ENCODE results near the gene MEGF11.

Gene MEGF11

GRCh38 chr15:66149871-66150270, 103.7 kb downstream of the MEGF11 start:
- peak overlapping the region; percentile 86 for H3K4me3 ChIP-seq (ENCODE audit: low read depth, low read length, poor library complexity, severe bottlenecking)
- H3K79me2 ChIP-seq (ENCODE audit: insufficient read depth, low read length): peaks cover 60% of the 10 kb centered on the region

GRCh38 chr15:66148187-66148586, 105.4 kb downstream of the MEGF11 start:
- no peaks in the 10 kb centered on the region for H3F3A ChIP-seq (ENCODE audit: insufficient read depth, low read length)
- no peak overlapping the region for H2AFZ ChIP-seq (ENCODE audit: low read length)
- no peaks in the 10 kb centered on the region for H3K27me3 ChIP-seq (ENCODE audit: insufficient read depth, low read length)
- H3K36me3 ChIP-seq (ENCODE audit: insufficient read depth, low read length): peaks cover 100% of the 10 kb centered on the region
- peak overlapping the region; percentile 86 for H3K4me3 ChIP-seq (ENCODE audit: low read depth, low read length, poor library complexity, severe bottlenecking)
- peaks cover 55% of the 10 kb centered on the region for H3K79me2 ChIP-seq (ENCODE audit: insufficient read depth, low read length)
- peaks cover 94% of the 10 kb centered on the region for H3K4me1 ChIP-seq (ENCODE audit: insufficient read depth, low read length, severe bottlenecking)
- H3K9me2 ChIP-seq (ENCODE audit: low read depth, low read length): no peaks in the 10 kb centered on the region
- peak overlapping the region; percentile 72 for H3K4me2 ChIP-seq (ENCODE audit: low read length)
- H3K9me3 ChIP-seq (ENCODE audit: low read length): no peaks in the 10 kb centered on the region
- peak overlapping the region; percentile 98; the same call in 1 of the 2 replicates for H3K9ac ChIP-seq (ENCODE audit: low read length)
- no peak for TF ChIP-seq CTCF (IDR thresholded peaks at IDR 0.05; ENCODE audit: low read length)
- TF ChIP-seq EZH2 (IDR thresholded peaks at IDR 0.05; ENCODE audit: borderline replicate concordance, low read length): no peak
- peak overlapping the region; percentile 100 for H3K27ac ChIP-seq (ENCODE audit: low read depth, low read length, poor library complexity, severe bottlenecking)
- no peaks in the 10 kb centered on the region for H4K20me1 ChIP-seq (ENCODE audit: insufficient read depth, low read length)

More at GRCh38 chr15:66149871-66150270, 103.7 kb downstream of the MEGF11 start:
- Histone ChIP-seq H2AFZ (ENCODE audit: low read length) (no peak overlapping the region), H4K20me1 (ENCODE audit: insufficient read depth, low read length) (no peaks in the 10 kb centered on the region), H3K9me2 (ENCODE audit: low read depth, low read length) (no peaks in the 10 kb centered on the region), H3K36me3 (ENCODE audit: insufficient read depth, low read length) (peaks cover 84% of the 10 kb centered on the region), H3K27me3 (ENCODE audit: insufficient read depth, low read length) (no peaks in the 10 kb centered on the region), H3K27ac (ENCODE audit: low read depth, low read length, poor library complexity, severe bottlenecking) (peak overlapping the region; percentile 100), H3K4me2 (ENCODE audit: low read length) (peak overlapping the region; percentile 72), H3K4me1 (ENCODE audit: insufficient read depth, low read length, severe bottlenecking) (peaks cover 93% of the 10 kb centered on the region), H3K9me3 (ENCODE audit: low read length) (no peaks in the 10 kb centered on the region), H3F3A (ENCODE audit: insufficient read depth, low read length) (peaks cover 3% of the 10 kb centered on the region; the same call in 1 of the 2 replicates), H3K9ac (ENCODE audit: low read length) (peak overlapping the region; percentile 98)
- no peak for TF ChIP-seq CTCF (IDR thresholded peaks at IDR 0.05; ENCODE audit: low read length)
- TF ChIP-seq EZH2 (IDR thresholded peaks at IDR 0.05; ENCODE audit: borderline replicate concordance, low read length): no peak

GRCh38 chr15:66147440-66147839, 106.1 kb downstream of the MEGF11 start:
- Histone ChIP-seq H3K79me2 (ENCODE audit: insufficient read depth, low read length) (peaks cover 48% of the 10 kb centered on the region), H3K4me2 (ENCODE audit: low read length) (peak overlapping the region; percentile 72), H3K27me3 (ENCODE audit: insufficient read depth, low read length) (no peaks in the 10 kb centered on the region), H4K20me1 (ENCODE audit: insufficient read depth, low read length) (no peaks in the 10 kb centered on the region), H2AFZ (ENCODE audit: low read length) (no peak overlapping the region), H3K36me3 (ENCODE audit: insufficient read depth, low read length) (peaks cover 100% of the 10 kb centered on the region), H3K4me1 (ENCODE audit: insufficient read depth, low read length, severe bottlenecking) (peaks cover 95% of the 10 kb centered on the region), H3K9me3 (ENCODE audit: low read length) (no peaks in the 10 kb centered on the region), H3K9me2 (ENCODE audit: low read depth, low read length) (no peaks in the 10 kb centered on the region), H3F3A (ENCODE audit: insufficient read depth, low read length) (no peaks in the 10 kb centered on the region), H3K4me3 (ENCODE audit: low read depth, low read length, poor library complexity, severe bottlenecking) (peak overlapping the region; percentile 86), H3K9ac (ENCODE audit: low read length) (no peak overlapping the region; the same call in 1 of the 2 replicates), H3K27ac (ENCODE audit: low read depth, low read length, poor library complexity, severe bottlenecking) (peak overlapping the region; percentile 100)
- TF ChIP-seq EZH2 (IDR thresholded peaks at IDR 0.05; ENCODE audit: borderline replicate concordance, low read length) (no peak), CTCF (IDR thresholded peaks at IDR 0.05; ENCODE audit: low read length) (no peak)
